Erythroblast (primary cell): ENCODE measurements around the gene BABAM2.

Source experiments
- DNase-seq, 2 experiments: peaks; one replicate each; lab custom pipeline; 2025; lab: John Stamatoyannopoulos, UW
- GATA1 ChIP-seq: IDR thresholded peaks from 2 replicates; pipeline ENCODE4 v1.6.1; 2011; ENCODE audit warnings: low read depth, mild to moderate bottlenecking, control low read depth, low read length, moderate library complexity
- POLR2A ChIP-seq: IDR thresholded peaks from 2 replicates; pipeline ENCODE4 v1.6.1; 2011; ENCODE audit warnings: mild to moderate bottlenecking, low read length

Gene BABAM2

GRCh38 chr2:28173377-28173776 is 282.8 kb downstream of the BABAM2 start:
- no peak for DNase-seq
- no peak for TF ChIP-seq POLR2A
- no peak for TF ChIP-seq GATA1

- DNase-seq, result no peak
- TF ChIP-seq POLR2A (no peak), GATA1 (no peak)
These were observed 283.7 kb downstream of the BABAM2 start for GRCh38 chr2:28174211-28174610.

- TF ChIP-seq POLR2A (no peak), GATA1 (no peak)
- no peak for DNase-seq
These were observed 284.5 kb downstream of the BABAM2 start for GRCh38 chr2:28175028-28175427.

DNA sequence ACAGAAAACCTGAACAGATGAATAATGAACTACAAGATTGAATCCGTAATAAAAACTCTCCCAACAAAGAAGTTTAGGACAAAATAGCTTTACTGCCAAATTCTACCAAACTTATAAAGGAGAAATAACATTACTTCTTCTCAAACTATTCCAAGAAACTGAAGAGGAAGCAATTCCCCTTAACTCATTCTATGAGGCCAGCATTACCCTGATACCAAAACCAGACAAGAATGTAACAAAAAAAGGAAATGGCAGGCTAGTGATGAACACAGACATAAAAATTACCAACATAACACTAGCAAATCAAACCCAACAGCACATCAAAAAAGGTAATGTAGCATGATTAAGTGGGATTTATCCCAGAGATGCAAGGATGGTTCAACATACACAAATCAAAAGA is 288.4 kb downstream of the BABAM2 start:
- TF ChIP-seq POLR2A, result no peak
- DNase-seq, result no peak

GRCh38 chr2:28181801-28182200 is 291.3 kb downstream of the BABAM2 start:
- TF ChIP-seq POLR2A (no peak), GATA1 (no peak)
- no peak for DNase-seq

DNA sequence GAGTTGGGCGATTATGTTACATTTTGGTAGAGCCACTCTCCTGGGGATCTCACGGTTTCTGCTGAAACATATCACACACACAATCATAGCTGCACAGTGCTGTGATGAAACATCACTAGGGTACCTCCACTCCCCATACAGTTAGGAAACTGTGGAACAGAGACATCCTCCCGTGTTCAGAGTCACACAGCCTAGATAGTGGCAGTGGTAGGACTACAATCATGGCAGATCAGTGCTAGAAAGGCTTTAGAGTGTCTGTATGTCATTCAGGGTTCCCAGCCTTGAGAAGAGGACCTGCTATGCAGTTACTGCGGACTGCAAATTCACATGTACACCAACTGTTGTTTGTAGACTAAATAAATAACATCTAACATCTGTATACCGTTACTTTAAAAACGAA is 291.8 kb downstream of the BABAM2 start:
- no peak for TF ChIP-seq POLR2A
- TF ChIP-seq GATA1, result no peak
- no peak for DNase-seq

GRCh38 chr2:28185153-28185552 is 294.6 kb downstream of the BABAM2 start:
- TF ChIP-seq POLR2A, result no peak
- no peak for TF ChIP-seq GATA1
- DNase-seq, result no peak

DNA sequence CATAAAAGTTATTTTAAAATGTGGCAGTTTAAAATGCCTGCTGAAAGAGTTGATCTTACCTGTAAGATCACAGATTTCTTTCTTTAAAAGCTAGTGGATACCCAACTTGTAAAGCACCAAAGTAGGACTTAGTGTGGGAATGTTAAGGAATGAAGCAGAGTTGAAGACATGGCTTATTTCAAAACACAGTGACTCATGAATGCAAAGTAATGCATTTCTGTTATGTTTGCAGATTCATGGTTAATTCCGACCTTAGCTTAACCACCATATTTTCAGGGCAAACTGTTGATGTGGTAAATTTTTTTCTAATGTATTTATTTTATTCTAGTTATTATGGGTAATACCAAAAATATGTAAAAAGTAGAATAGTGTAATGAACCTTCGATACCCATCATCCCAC is 295.4 kb downstream of the BABAM2 start:
- TF ChIP-seq POLR2A (no peak), GATA1 (no peak)
- no peak for DNase-seq

DNA sequence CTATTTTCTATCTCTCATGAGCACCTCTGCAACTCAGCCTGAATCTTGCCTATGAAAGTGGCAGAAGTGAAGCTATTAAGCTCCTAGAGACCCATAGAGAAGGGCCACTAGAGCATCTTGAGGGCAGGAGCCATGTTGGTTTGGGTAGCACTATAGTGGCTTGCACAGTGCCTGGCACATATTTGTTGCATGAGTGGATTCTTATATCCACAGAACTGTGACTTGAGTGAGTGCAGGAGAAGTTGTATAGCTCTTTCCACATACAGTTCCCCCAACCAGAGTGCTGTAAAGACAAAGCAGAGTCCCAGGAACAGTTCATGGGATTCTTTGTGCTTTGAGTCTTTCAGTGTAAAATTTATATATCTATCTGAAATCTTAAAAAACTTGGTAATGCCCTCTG is 296.7 kb downstream of the BABAM2 start:
- DNase-seq, result no peak
- TF ChIP-seq POLR2A, result no peak
- TF ChIP-seq GATA1, result no peak

- TF ChIP-seq POLR2A, result no peak
- no peak for TF ChIP-seq GATA1
- DNase-seq, result no peak
These were observed 297.9 kb downstream of the BABAM2 start for GRCh38 chr2:28188436-28188835.

- no peak for DNase-seq
- no peak for TF ChIP-seq POLR2A
- TF ChIP-seq GATA1, result no peak
These were observed 303.3 kb downstream of the BABAM2 start for GRCh38 chr2:28193630-28194403.

DNA sequence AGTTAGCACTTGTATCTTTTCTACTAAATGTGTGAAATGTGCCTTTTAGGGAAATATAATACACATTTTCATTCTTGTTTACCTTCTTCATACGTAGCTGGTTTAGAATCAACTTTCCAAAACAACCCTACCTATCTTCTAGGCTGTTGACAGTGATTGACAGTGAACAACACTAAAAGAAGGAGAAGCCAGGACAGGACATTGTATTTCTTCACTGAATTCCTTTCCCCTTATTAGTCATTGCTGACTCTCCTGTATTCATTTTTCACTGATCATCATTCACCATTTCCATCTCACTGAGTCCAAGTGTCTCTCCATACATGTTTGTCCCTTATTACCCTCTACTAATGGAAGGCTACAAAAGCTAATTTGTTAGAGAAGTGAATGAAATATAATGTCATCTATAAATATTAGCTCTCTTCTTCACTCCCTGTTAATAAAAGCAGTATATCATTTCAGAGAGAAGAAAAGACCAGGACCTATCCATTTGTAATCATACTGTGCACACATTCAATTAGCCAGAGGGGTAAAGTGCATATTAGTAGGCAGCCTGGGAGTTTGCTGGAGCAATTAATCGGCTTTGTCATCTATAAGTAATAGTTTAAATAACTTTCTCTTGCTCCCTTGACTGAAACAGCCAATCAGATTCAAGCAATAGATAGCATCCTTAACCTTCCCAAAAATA is 309.6 kb downstream of the BABAM2 start:
- TF ChIP-seq GATA1, result no peak
- no peak for TF ChIP-seq POLR2A
- no peak for DNase-seq

DNA sequence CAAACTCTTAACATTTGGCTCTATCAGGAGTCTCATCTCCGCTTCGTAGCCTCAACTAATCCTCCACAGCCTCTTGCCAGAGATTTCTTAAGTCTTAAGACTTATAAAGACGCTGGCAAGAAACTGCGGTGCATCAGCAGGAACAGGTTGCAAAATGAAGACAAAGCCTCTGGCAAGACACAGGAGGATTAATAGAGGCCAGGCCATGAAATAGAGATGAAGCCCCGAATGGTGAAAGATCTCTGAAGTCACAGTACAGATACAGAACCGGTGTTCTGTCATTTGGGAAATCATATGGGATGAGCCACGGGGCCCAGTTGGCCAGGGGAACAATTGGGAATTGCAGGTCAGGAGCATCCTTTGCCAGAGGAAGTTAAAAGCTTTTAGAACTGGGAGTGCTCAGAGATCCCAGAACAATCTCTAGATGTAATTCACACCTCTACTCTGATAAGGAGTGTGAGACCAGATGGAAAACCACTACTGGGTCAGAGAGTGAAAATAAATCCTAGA is 311.2 kb downstream of the BABAM2 start:
- DNase-seq, result no peak
- TF ChIP-seq GATA1, result no peak
- TF ChIP-seq POLR2A, result no peak

- no peak for DNase-seq
- no peak for TF ChIP-seq POLR2A
- TF ChIP-seq GATA1, result no peak
These were observed 312.2 kb downstream of the BABAM2 start for GRCh38 chr2:28202719-28203118.

GRCh38 chr2:28206762-28207161 is 316.2 kb downstream of the BABAM2 start:
- DNase-seq, result no peak
- TF ChIP-seq GATA1, result no peak
- TF ChIP-seq POLR2A, result no peak
